NT2/D1 (cell line): Measurements from ENCODE around the gene ACVRL1.

Experiments used
- SUZ12 ChIP-seq: IDR thresholded peaks from 2 replicates; pipeline ENCODE4 v1.6.1; 2011; ENCODE audit not compliant: insufficient read length, insufficient read depth; ENCODE audit errors: extremely low read depth
- YY1 ChIP-seq: IDR thresholded peaks from 2 replicates; pipeline ENCODE4 v1.6.1; 2011; ENCODE audit not compliant: insufficient read length, insufficient read depth
- ZNF274 ChIP-seq: IDR thresholded peaks from 2 replicates; pipeline ENCODE4 v1.6.1; 2011; ENCODE audit warnings: mild to moderate bottlenecking, low read depth, low read length

DNA sequence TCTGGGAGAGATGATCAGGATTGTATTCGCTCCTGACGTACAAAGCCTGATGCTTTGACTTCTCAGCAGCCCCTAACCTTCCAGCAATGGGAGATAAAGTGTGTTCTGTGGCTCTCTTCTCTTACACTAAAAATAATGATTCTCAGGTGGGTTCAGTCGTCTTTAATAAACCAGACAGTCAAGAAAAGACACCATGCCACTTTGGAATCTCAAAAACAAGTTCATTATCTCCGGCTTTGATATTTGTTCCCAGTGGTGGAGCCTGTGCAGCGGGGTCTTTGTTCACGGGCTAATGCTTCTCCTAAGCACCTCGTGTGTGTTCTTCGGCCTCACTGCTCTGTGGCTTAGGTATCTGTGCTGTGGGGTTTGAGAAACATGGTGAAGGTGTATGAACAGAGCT is 45.8 kb downstream of the ACVRL1 start:
- TF ChIP-seq YY1 (no peak), ZNF274 (no peak), SUZ12 (no peak)
